Adipose tissue (tissue), 3 donors: ENCODE measurements around the gene TBXT. TPM values are rescaled to one million over a fixed set of nuclear protein-coding genes. Genes with fewer than 3 reads are reported as not detected.
"Not testable (repeated sequence)": the region's sequence is repeated elsewhere in the genome, so short reads cannot be mapped to it uniquely, and the experiment has no call there.

Source experiments
- H3K27ac ChIP-seq: one replicate; pipeline ENCODE4 v1.5.1; 2013; ENCODE audit warnings: low read depth, low read length
- WGBS, 3 donors: extraction: QIAGEN DNeasy Blood & Tissue Kit; methylation state at CpG; one replicate each; pipeline ENCODE4 v1.1.7; 2013; 5-methylcytosine and 5-hydroxymethylcytosine counted together
- polyA plus RNA-seq, 3 donors: library from polyadenylated mRNA; stranded (reverse); fragments of 200-250 nt; gene quantifications; one replicate each; pipeline ENCODE4 v1.2.3, GENCODE V29; 2013
- donor health status: healthy with polysubstance abuse.
- donor health status: Bipolar disorder and iron deficiency.
- donor health status: healthy.

Gene TBXT
- polyA plus RNA-seq, 3 donors: not detected

- WGBS, 3 donors: 11 to 26% (median 20%) methylated on average over 2 of the region's 2 CpGs
- no peak overlapping the region for H3K27ac ChIP-seq
These were observed 24.6 kb downstream of the TBXT start for GRCh38 chr6:166143011-166143410.

DNA sequence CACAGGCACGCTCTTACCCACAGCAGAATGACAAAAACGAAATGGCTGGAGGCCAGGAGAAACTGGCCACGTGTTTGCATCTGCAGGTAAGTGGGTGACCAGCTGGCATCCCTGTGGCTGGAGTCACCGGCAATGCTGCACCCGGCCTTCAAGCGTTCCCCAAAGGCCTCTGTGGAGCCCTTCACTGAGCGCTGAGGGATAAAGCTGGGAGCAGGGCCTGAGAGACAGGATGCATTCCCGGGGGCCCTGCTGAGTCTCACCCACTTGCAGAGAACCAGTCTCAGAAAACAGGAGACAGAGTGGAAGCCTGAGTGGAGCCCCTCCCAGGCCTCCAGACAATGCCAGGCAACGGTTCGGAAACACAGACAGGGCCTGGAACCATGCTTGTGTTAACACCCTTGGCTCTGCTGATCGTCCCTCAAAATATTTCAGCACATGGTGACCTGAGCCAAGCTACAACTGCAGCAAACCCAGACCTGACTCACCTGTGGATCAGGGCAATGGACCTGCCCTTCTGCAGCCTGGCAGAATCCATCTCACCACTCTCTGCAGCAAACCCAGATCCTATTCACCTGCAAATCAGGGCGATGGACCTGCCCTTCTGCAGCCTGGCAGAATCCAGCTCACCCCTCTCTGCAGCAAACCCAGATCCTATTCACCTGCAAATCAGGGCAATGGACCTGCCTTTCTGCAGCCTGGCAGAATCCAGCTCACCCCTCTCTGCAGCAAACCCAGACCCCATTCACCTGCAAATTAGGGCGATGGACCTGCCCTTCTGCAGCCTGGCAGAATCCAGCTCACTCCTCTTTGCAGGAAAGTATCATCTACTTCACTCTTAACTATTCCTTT lies 39.8 kb downstream of the TBXT start:
- 66 to 78% (median 76%) methylated on average over 13 of the region's 13 CpGs for WGBS, 3 donors

GRCh38 chr6:166123115-166123514 lies 44.5 kb downstream of the TBXT start:
- WGBS, 3 donors: 45 to 88% (median 86%) methylated on average over 9 of the region's 9 CpGs
- not testable (repeated sequence) for H3K27ac ChIP-seq

More for the DNA sequence above, 39.8 kb downstream of the TBXT start:
- no peak overlapping the region for H3K27ac ChIP-seq

DNA sequence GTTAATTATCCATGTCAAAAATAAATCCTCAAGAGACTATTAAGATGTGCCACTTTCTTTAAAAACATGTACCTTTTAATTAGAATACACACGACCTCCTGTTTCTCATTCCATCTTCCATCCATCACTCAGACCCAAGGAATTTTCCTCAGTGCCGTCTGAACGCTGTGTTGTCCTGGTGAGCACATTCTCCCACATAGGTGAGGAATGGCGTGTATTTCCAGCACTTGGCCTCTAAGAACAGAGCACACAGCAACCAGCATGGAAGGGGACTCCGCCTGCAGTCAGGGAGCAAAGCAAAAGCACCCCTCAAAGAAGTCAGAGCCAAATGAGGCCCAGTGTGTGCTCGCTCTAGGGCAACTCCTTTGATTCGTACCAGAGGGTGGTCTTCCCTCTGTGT lies 45.9 kb downstream of the TBXT start:
- WGBS, 3 donors: 67 to 87% (median 78%) methylated on average over 7 of the region's 7 CpGs
- no peak overlapping the region for H3K27ac ChIP-seq

DNA sequence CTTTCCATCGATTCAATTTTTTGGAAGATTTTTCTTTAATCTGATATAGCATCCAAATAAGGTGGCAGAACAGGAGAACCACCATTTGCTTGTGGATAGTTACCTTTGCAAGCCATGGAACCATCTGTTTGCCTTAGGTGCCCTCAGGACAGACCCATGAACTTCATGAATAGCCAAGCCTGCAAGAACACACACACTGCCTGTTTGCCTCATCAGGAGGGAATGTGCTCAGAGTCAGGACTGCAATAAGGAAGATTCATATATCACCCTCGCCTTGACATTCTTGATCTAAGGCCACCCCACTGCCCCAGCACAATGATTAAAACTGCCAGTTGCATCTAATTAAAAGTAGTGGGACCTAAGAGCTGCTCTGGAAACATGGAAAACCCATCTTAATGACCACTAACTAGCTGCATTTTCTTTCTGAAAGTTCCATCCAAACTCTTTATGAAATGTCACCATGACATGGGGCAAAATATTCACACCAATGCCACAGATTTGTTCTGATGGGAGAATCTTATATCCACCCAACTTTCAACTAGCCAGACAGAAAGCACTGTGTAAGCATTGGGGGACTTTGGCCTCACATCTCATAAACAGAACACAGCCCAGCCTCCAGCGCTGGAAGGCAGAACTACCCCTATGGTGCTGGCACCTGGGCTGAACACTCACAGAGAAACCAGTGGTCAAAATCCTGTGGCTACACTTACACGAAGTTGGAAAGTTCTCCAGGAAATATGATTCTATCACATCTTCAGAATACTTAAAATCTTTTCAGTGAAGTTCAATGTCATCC lies 48.3 kb downstream of the TBXT start:
- H3K27ac ChIP-seq: no peak overlapping the region
- 71 to 87% (median 77%) methylated on average over 4 of the region's 4 CpGs for WGBS, 3 donors

- no peak overlapping the region for H3K27ac ChIP-seq
These were observed 52.0 kb downstream of the TBXT start for GRCh38 chr6:166115609-166116008.

GRCh38 chr6:166112580-166112979 lies 55.1 kb downstream of the TBXT start:
- no peak overlapping the region for H3K27ac ChIP-seq
- 65 to 78% (median 73%) methylated on average over 11 of the region's 11 CpGs for WGBS, 3 donors

DNA sequence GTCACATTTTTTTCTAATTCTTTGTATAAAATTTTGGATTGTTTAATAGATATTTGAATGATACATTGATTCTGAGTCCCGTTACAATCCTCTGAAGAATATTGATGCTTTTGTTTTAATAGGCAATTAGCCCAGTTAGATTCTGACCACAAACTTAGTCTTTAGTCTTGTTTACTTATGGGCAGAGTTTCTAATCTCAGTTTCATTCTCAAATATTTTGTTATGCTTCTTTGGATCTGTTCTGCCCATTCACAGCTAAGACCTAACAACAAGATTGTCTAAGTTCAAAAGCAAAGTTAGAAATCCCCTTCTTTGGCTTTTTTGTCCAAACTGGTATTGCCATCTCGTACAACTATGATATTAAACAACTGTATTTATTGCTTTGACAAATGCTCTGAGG lies 58.0 kb downstream of the TBXT start:
- WGBS, 3 donors: 41 to 72% (median 70%) methylated on average over 2 of the region's 2 CpGs

More for the DNA sequence above, 58.0 kb downstream of the TBXT start:
- H3K27ac ChIP-seq: no peak overlapping the region

Other genes with a start within 250 kb of the TBXT start
- gene PRR18, start 140.5 kb upstream of the TBXT start, polyA plus RNA-seq: under 1 TPM; 0.10 to 0.56 (median 0.56) TPM
- 10 to 100 TPM; 45.3 to 71.2 (median 62.6) TPM for gene SFT2D1, start 174.7 kb upstream of the TBXT start, polyA plus RNA-seq
- gene MPC1, start 215.1 kb upstream of the TBXT start, polyA plus RNA-seq: 100 to 1,000 TPM in 2 of 3 donors, 10 to 100 TPM in 1; 37.3 to 119 (median 111) TPM